GM12873 (cell line): Measurements from ENCODE around the gene ZNF784.

Experiments used
- TF ChIP-seq, protein P1 (sequence below): IDR thresholded peaks from 2 replicates; pipeline ENCODE4 v1.5.1; 2012; ENCODE audit warnings: low read depth, mild to moderate bottlenecking, moderate library complexity, low read length, control low read depth; ENCODE audit not compliant: insufficient read depth; ENCODE audit errors: missing control alignments

The ZNF784 gene

DNA sequence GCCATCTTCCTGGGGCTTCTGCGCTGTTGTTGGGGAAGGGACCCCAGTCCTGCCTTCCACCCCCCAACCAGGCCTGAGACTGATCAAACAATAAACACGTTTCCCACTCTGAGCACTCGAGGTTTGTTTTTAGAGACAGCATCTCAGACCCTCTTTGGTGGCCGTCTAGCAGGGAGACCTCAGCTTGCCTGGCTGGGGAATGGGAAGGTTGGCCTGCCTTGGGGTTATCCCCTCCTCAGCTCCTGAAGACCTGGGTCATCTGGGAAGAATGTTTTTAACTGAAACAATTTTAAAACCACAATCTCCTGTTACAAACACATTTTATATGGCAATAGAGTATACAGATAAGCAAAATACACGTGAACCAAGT is 21.1 kb upstream of the ZNF784 start:
- TF ChIP-seq, protein P1, sequence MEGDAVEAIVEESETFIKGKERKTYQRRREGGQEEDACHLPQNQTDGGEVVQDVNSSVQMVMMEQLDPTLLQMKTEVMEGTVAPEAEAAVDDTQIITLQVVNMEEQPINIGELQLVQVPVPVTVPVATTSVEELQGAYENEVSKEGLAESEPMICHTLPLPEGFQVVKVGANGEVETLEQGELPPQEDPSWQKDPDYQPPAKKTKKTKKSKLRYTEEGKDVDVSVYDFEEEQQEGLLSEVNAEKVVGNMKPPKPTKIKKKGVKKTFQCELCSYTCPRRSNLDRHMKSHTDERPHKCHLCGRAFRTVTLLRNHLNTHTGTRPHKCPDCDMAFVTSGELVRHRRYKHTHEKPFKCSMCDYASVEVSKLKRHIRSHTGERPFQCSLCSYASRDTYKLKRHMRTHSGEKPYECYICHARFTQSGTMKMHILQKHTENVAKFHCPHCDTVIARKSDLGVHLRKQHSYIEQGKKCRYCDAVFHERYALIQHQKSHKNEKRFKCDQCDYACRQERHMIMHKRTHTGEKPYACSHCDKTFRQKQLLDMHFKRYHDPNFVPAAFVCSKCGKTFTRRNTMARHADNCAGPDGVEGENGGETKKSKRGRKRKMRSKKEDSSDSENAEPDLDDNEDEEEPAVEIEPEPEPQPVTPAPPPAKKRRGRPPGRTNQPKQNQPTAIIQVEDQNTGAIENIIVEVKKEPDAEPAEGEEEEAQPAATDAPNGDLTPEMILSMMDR = no peak

DNA sequence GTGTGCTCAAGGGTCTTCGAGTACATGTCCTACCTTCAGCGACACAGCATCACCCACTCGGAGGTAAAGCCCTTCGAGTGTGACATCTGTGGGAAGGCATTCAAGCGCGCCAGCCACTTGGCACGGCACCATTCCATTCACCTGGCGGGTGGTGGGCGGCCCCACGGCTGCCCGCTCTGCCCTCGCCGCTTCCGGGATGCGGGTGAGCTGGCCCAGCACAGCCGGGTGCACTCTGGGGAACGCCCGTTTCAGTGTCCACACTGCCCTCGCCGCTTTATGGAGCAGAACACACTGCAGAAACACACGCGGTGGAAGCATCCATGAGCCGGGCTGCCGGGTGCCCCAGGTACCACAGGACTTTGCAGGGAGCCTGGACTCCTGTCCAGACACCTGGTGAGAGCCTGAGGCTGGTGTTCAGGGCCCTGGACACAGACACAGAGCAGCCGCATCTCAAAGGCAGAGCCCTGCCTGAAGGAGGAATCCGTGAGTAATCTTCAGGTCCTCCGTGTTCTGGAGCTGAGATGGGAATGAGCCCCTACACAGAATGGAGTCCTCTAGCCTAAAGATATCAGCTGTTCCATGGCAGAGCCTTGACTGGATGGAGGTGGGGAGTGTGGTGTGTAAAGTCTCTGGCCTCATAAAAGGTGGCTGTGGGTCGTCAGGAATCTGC is 20.6 kb upstream of the ZNF784 start:
- TF ChIP-seq, protein P1 = no peak

DNA sequence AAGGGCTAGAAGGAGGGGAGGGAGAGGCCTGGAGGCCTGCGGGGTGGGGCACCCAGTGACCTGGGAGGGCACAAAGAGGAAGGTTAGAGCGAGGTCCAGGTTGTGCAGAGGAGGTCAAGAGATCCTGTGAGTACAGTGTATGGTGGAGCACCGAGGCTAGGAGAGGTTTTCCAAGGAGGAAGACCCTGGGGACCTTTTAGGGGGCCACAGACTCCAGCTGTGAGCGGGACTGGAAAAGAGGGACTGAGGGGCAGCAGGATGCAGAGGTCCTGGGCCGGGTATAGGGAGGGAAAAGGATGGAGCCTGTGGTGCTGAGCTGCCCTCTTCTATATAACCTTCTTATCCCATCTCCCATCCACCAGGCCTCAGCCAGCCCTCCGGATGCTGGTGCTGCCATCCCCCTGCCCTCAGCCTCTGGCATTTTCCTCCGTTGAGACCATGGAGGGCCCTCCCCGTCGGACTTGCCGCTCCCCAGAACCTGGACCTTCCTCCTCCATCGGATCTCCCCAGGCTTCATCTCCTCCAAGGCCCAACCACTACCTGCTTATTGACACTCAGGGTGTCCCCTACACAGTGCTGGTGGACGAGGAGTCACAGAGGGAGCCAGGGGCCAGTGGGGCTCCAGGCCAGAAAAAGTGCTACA is 19.9 kb upstream of the ZNF784 start:
- TF ChIP-seq, protein P1 = no peak

DNA sequence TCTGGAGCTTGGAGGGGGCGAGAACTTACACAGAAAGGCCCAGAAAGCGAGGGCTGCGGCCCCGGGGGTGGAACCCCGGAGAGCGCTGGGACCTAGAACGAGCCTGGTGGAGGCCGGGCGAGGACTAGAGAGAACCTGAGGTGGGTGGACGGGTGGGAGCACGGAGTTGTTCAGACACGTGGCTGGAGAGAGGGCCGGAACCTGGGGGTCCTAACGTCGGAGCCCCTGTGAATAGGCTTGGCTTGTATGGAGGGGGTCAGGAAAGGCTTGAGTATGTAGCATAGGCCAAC is 19.5 kb upstream of the ZNF784 start:
- TF ChIP-seq, protein P1 = no peak

DNA sequence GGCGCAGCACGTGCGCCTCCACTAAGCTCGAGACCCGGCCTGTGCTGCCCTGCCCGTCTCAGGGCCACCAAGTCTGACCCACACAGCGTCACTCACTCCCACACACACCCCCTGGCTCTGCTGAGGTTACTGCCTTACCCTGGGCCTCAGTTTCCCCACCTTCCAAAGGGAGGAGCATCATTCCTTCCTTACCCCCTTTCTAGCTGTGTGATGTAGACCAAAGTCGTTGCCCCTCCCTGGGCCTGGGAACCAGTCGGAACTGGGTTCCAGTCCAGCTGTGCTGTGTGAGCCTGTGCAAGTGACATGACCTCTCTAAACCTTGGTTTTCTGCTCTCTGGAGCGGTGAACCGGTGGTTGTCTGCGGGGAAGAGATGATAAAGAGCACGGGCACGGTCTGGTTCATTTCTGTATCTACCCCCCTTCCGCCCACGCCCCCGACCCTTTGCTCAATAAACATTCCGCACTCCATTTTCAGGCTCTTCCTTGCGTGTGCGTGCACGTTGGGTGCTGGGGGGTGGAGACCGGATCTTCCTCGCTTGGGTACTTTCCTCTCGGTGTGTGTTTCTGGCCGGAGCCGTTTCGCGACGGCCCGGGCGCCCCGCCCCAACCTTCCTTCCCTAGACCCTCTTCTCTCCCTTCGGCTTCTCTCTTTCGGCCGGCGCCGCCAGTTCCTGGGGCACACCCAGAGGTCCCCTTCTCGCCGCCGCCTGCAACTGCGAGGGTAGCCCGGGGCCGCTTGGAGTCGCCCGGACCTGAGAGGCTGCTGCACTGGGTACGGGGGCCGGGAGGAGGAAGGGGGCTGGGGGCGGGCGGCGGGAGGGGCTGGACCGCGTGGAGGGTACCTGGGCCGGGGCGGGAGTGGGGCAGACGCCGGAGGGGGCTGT is 18.9 kb upstream of the ZNF784 start, which contains the start of gene ZNF581:
Gene ZNF581, plus strand, starts transcription at position 647 of the 884 bp plus-strand sequence. CDS start 923 bp downstream, outside the sequence.
- TF ChIP-seq, protein P1 = no peak

DNA sequence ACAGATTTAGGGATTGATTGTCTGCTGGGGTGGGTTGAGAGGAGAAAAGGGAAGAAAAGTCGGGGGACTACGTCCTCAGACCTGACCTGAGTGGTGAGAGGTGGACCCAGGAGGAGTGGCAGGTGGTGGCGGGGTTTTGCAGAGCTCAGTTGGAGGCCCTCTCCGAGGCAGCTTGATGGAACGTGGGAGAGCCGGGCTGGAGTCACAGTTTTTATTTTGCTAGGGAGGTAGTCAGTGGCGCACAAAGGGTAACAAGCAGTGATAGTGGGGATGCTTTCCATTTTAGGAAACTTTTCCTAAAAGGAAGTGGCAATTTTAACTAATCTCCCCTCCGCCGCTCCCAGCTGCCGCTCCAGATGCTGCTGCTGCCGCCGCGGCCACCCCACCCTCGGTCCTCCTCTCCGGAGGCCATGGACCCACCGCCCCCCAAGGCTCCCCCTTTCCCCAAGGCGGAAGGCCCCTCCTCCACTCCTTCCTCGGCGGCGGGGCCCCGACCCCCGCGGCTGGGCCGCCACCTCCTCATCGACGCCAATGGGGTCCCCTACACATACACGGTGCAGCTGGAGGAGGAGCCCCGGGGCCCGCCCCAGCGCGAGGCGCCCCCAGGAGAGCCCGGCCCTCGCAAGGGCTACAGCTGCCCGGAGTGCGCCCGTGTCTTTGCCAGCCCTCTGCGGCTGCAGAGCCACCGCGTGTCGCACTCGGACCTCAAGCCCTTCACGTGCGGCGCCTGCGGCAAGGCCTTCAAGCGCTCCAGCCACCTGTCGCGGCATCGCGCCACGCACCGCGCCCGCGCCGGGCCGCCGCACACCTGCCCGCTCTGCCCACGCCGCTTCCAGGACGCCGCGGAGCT is 18.0 kb upstream of the ZNF784 start:
- TF ChIP-seq, protein P1 = no peak
